Heart left ventricle (tissue), 16 donors: ENCODE measurements around the gene GSK3A. TPM values are rescaled to one million over a fixed set of nuclear protein-coding genes. Genes with fewer than 3 reads are reported as not detected.

Experiments used
- ATAC-seq, 4 donors: fragments of 200-7000 bp; cut with Tn5 transposase; one replicate each; pipeline ENCODE4 v1.9.1; 2020 to 2022; ENCODE audit warnings: moderate library complexity in 4 of 4, mild to moderate bottlenecking in 3 of 4, moderate number of reproducible peaks in 1 of 4
- DNase-seq, 5 donors: peaks; one replicate each; pipeline ENCODE4 v3.0.0-alpha.2; 2020
- H3K27ac ChIP-seq, 12 donors: fragments of 200-600 bp; sonication (generic) in 4 of 12; one replicate each; pipeline versions ENCODE4 v1.5.0 to v1.8.0; 2016 to 2022; ENCODE audit warnings: mild to moderate bottlenecking in 2 of 12
- H3K27me3 ChIP-seq, 9 donors: fragments of 200-600 bp; sonication (generic) in 2 of 9; one replicate each; pipeline versions ENCODE4 v1.5.1 to v1.8.0; 2016 to 2022; ENCODE audit warnings: mild to moderate bottlenecking in 3 of 9
- H3K36me3 ChIP-seq, 9 donors: fragments of 200-600 bp; sonication (generic) in 2 of 9; one replicate each; pipeline versions ENCODE4 v1.5.0 to v1.8.0; 2018 to 2022; ENCODE audit warnings: mild to moderate bottlenecking in 2 of 9
- H3K4me1 ChIP-seq, 12 donors: fragments of 200-600 bp; sonication (generic) in 4 of 12; one replicate each; pipeline versions ENCODE4 v1.5.0 to v1.8.0; 2016 to 2022; ENCODE audit warnings: mild to moderate bottlenecking in 3 of 12
- H3K4me3 ChIP-seq, 12 donors: fragments of 200-600 bp; sonication (generic) in 4 of 12; one replicate each; pipeline versions ENCODE4 v1.5.0 to v1.8.0; 2017 to 2022; ENCODE audit warnings: mild to moderate bottlenecking in 9 of 12, moderate library complexity in 4 of 12
- H3K9me3 ChIP-seq, 12 donors: fragments of 200-600 bp; sonication (generic) in 4 of 12; one replicate each; pipeline versions ENCODE4 v1.5.0 to v1.8.0; 2016 to 2022; ENCODE audit warnings: mild to moderate bottlenecking in 1 of 12
- CTCF ChIP-seq, 12 donors: fragments of 200-600 bp; sonication (generic) in 4 of 12; IDR thresholded peaks; one replicate each; pipeline versions ENCODE4 v1.5.0 to v1.8.0; 2018 to 2022; ENCODE audit warnings: antibody characterized with exemption in 12 of 12, mild to moderate bottlenecking in 5 of 12
- POLR2A ChIP-seq, 2 donors: fragments of 450-650 bp; IDR thresholded peaks; one replicate each; pipeline ENCODE4 v1.6.1; 2017; ENCODE audit warnings: antibody characterized with exemption in 2 of 2, mild to moderate bottlenecking in 2 of 2, moderate library complexity in 2 of 2
- WGBS, 4 donors: extraction: QIAGEN DNeasy Blood & Tissue Kit in 2 of 4; methylation state at CpG; one replicate each; pipeline versions ENCODE4 v1.1.5 to v1.1.7; 2013 to 2018; 5-methylcytosine and 5-hydroxymethylcytosine counted together
- intact Hi-C, 10 donors: fragments of 100-400 bp; cut with DNase I; formaldehyde crosslinking; loops; one replicate each; pipeline versions ENCODE4 v1.11.1 to v1.14.2; 2022
- polyA plus RNA-seq, 2 donors: library from polyadenylated mRNA; stranded (reverse); fragments of 200-250 nt; gene quantifications; one replicate each; pipeline ENCODE4 v1.2.3, GENCODE V29; 2013
- total RNA-seq, 9 donors: library from RNA; depleted of rRNA in 2 of 9; stranded (reverse); fragments of >200 nt in 2 of 9; fragmentation: NEBNext Ultra II Directional in 3 of 9; extraction: Animal tissue kit (Norgen Biotek cat#: 25700) in 3 of 9; gene quantifications; one replicate each; pipeline versions ENCODE4 v1.1.0 to v1.2.4, GENCODE V29; 2016 to 2023
- donor health status: ischemic (EF 13 %, LVEDD 7.1; RV severe dilation, severe dysfunction).
- donor health status: healthy with polysubstance abuse.
- donor health status: DM: no; HTN: yes; CAD: no.
- donor health status: DM: no; HTN: no; CAD: no.
- donor health status: ischemic (EF 25% LVEDD 6.9; RV normal size, moderate dysfunction).
- donor health status: ischemic (EF 25% LVEDD 5.7; RV mildly dilated, moderate dysfunction).
- donor health status: healthy.
- donor health status: DM: yes; HTN: yes; CAD: no.
- donor health status: ischemic (EF 35%, LVEDD 5.7; RV mildly dilated, moderate dysfunction).
- donor health status: nonischemic (EF 11% LVEDD 7.7; RV severe dilation, severe dysfunction).
- donor health status: DM: yes; HTN: yes; CAD: no.
- donor health status: PGD.
- donor health status: ischemic (EF 29% LVEDD 5.4; RV normal size, mild dysfunction).
- donor health status: nonischemic (EF 23%, LVEDD 6.1; RV moderate dilation, normal function).

Gene GSK3A
- total and polyA plus RNA-seq, 11 donors, result 22.5 to 76.5 (median 38.8) TPM

GRCh38 chr19:42184401-42184861 lies 58.0 kb downstream of the GSK3A start:
- no peaks in the 10 kb centered on the region for H3K9me3 ChIP-seq
- peaks cover 13 to 39% (median 21%) of the 10 kb centered on the region in 9 donors for H3K27me3 ChIP-seq
- peaks cover 0 to 27% (median 0%) of the 10 kb centered on the region in 12 donors for H3K4me1 ChIP-seq
- ATAC-seq (peak in 3 of 4 donors; percentile 70 to 88 (median 80)), DNase-seq (peak; percentile 54 to 79 (median 73))
- TF ChIP-seq CTCF (IDR thresholded peaks at IDR 0.05) (peak; percentile 78 to 90 (median 84)), POLR2A (IDR thresholded peaks at IDR 0.05) (no peak)
- H3K4me3 ChIP-seq, result no peak overlapping the region
- intact Hi-C loops, result loop anchor here in 9 of 10 donors (1.0 to 10.0 kb wide), 6 partner anchors 44 to 80 kb away; partner anchors contain the start of gene POU2F2 (in 5 of the 9)
- H3K27ac ChIP-seq, result peak overlapping the region in 2 of 12 donors; percentile 3 to 19
- WGBS, 4 donors, result 0 to 13% (median 1%) methylated on average over 1 of the region's 1 CpG
- no peaks in the 10 kb centered on the region for H3K36me3 ChIP-seq

Other genes starting within 250 kb of the GSK3A start
- 100 to 1,000 TPM; 165 to 414 (median 231) TPM for gene ATP1A3, start 248.4 kb downstream of the GSK3A start, total RNA-seq
- 100 to 1,000 TPM in 1 of 2 donors, 10 to 100 TPM in 1; 48.3 to 117 TPM for gene ATP1A3, start 248.4 kb downstream of the GSK3A start, polyA plus RNA-seq
- 1 to 10 TPM; 1.4 to 9.0 (median 3.6) TPM for gene GRIK5, start 172.4 kb downstream of the GSK3A start, total RNA-seq
- under 1 TPM; 0.28 to 0.72 TPM for gene GRIK5, start 172.4 kb downstream of the GSK3A start, polyA plus RNA-seq
- gene ZNF574, start 166.4 kb downstream of the GSK3A start, total RNA-seq, result 10 to 100 TPM in 3 of 9 donors, 1 to 10 TPM in 6; 6.3 to 17.7 (median 8.8) TPM
- 1 to 10 TPM; 5.1 to 6.9 TPM for gene ZNF574, start 166.4 kb downstream of the GSK3A start, polyA plus RNA-seq
- gene POU2F2, start 110.2 kb downstream of the GSK3A start, total RNA-seq, result 10 to 100 TPM in 1 of 9 donors, 1 to 10 TPM in 1, under 1 TPM in 7; 0.16 to 10.1 (median 0.50) TPM
- gene POU2F2, start 110.2 kb downstream of the GSK3A start, polyA plus RNA-seq, result under 1 TPM; 0.61 to 0.69 TPM
- 10 to 100 TPM; 11.1 to 24.1 (median 17.2) TPM for gene DEDD2, start 24.9 kb downstream of the GSK3A start, total RNA-seq
- 10 to 100 TPM; 12.6 to 18.3 TPM for gene DEDD2, start 24.9 kb downstream of the GSK3A start, polyA plus RNA-seq
- 1 to 10 TPM; 3.9 to 7.2 (median 5.8) TPM for gene ZNF526, start 22.3 kb downstream of the GSK3A start, total RNA-seq
- 1 to 10 TPM; 3.3 to 5.4 TPM for gene ZNF526, start 22.3 kb downstream of the GSK3A start, polyA plus RNA-seq
- gene ERF, start 12.5 kb upstream of the GSK3A start, total RNA-seq, result 10 to 100 TPM; 26.1 to 49.7 (median 35.5) TPM
- gene ERF, start 12.5 kb upstream of the GSK3A start, polyA plus RNA-seq, result 10 to 100 TPM; 31.9 to 45.4 TPM
- gene CIC, start 26.6 kb upstream of the GSK3A start, total RNA-seq, result 10 to 100 TPM; 25.5 to 54.8 (median 35.8) TPM
- gene CIC, start 26.6 kb upstream of the GSK3A start, polyA plus RNA-seq, result 10 to 100 TPM; 27.1 to 27.5 TPM
- gene PRR19, start 59.5 kb upstream of the GSK3A start, total RNA-seq, result under 1 TPM in 3 of 9 donors, not detected in 6; 0.16 to 0.53 (median 0.40) TPM
- under 1 TPM in 1 of 2 donors, not detected in 1; 0.17 TPM for gene PRR19, start 59.5 kb upstream of the GSK3A start, polyA plus RNA-seq
- gene PAFAH1B3, start 60.0 kb upstream of the GSK3A start, total RNA-seq, result 1 to 10 TPM; 1.8 to 9.4 (median 2.5) TPM
- 1 to 10 TPM; 4.9 to 9.5 TPM for gene PAFAH1B3, start 60.0 kb upstream of the GSK3A start, polyA plus RNA-seq
- under 1 TPM in 2 of 9 donors, not detected in 7; 0.16 to 0.27 TPM for gene TMEM145, start 70.7 kb upstream of the GSK3A start, total RNA-seq
- gene TMEM145, start 70.7 kb upstream of the GSK3A start, polyA plus RNA-seq, result under 1 TPM; 0.11 to 0.18 TPM
- 10 to 100 TPM; 26.5 to 50.4 (median 36.6) TPM for gene MEGF8, start 83.0 kb upstream of the GSK3A start, total RNA-seq
- 10 to 100 TPM; 22.8 to 23.1 TPM for gene MEGF8, start 83.0 kb upstream of the GSK3A start, polyA plus RNA-seq
- 1 to 10 TPM in 1 of 9 donors, under 1 TPM in 3, not detected in 5; 0.62 to 1.4 (median 0.94) TPM for gene CNFN, start 147.7 kb upstream of the GSK3A start, total RNA-seq
- 1 to 10 TPM; 1.3 to 2.9 TPM for gene CNFN, start 147.7 kb upstream of the GSK3A start, polyA plus RNA-seq
- 100 to 1,000 TPM in 1 of 9 donors, 10 to 100 TPM in 8; 34.7 to 111 (median 57.3) TPM for gene LIPE, start 184.8 kb upstream of the GSK3A start, total RNA-seq
- 10 to 100 TPM; 47.1 to 67.1 TPM for gene LIPE, start 184.8 kb upstream of the GSK3A start, polyA plus RNA-seq
- not detected for gene CXCL17, start 200.3 kb upstream of the GSK3A start, total RNA-seq
- not detected for gene CXCL17, start 200.3 kb upstream of the GSK3A start, polyA plus RNA-seq